Chondrocyte (in vitro differentiated cells): ENCODE measurements around the gene CTSF. TPM values are rescaled to one million over a fixed set of nuclear protein-coding genes. Genes with fewer than 3 reads are reported as not detected.

Source experiments
- DNase-seq: peaks from one replicate; pipeline ENCODE4 v3.0.0; 2021; ENCODE audit warnings: mixed read lengths, low spot score
- H3K27ac Mint-ChIP-seq: one replicate; pipeline ENCODE4 v1.8.0; 2021; ENCODE audit warnings: mild to moderate bottlenecking, moderate library complexity, mixed read lengths; ENCODE audit not compliant: unreplicated experiment
- H3K27me3 Mint-ChIP-seq: 2 replicates; pipeline ENCODE4 v1.8.0; 2021; ENCODE audit warnings: low read depth, mixed read lengths
- H3K36me3 Mint-ChIP-seq: 2 replicates; pipeline ENCODE4 v1.8.0; 2021; ENCODE audit warnings: low read depth, mixed read lengths
- H3K4me1 Mint-ChIP-seq: 2 replicates; pipeline ENCODE4 v1.8.0; 2021; ENCODE audit warnings: low read depth, mild to moderate bottlenecking, mixed read lengths
- H3K4me3 Mint-ChIP-seq: one replicate; pipeline ENCODE4 v1.8.0; 2021; ENCODE audit warnings: mild to moderate bottlenecking, moderate library complexity, mixed read lengths; ENCODE audit not compliant: unreplicated experiment
- H3K9me3 Mint-ChIP-seq: 2 replicates; pipeline ENCODE4 v1.8.0; 2021; ENCODE audit warnings: low read depth, mixed read lengths
- CTCF ChIP-seq: fragments of 200-600 bp; sonication (generic); IDR thresholded peaks from 2 replicates; pipeline ENCODE4 v1.5.0; 2021; ENCODE audit warnings: antibody characterized with exemption, mild to moderate bottlenecking, moderate library complexity
- total RNA-seq: library from RNA; stranded (reverse); gene quantifications from 3 replicates; pipeline ENCODE4 v1.2.1, GENCODE V29; 2021

The CTSF gene
- total RNA-seq, 1 donor from 2014 or later: not detected

GRCh38 chr11:66561975-66562248 is 6.5 kb downstream of the CTSF start:
- H3K36me3 Mint-ChIP-seq: no peaks in the 10 kb centered on the region
- H3K4me3 Mint-ChIP-seq: no peak overlapping the region
- H3K27me3 Mint-ChIP-seq: peaks cover 2% of the 10 kb centered on the region
- DNase-seq: no peak
- H3K4me1 Mint-ChIP-seq: no peaks in the 10 kb centered on the region
- no peaks in the 10 kb centered on the region for H3K9me3 Mint-ChIP-seq
- TF ChIP-seq CTCF: no peak
- no peak overlapping the region for H3K27ac Mint-ChIP-seq

- peaks cover 2% of the 10 kb centered on the region for H3K27me3 Mint-ChIP-seq
- DNase-seq: no peak
- TF ChIP-seq CTCF: no peak
- no peaks in the 10 kb centered on the region for H3K36me3 Mint-ChIP-seq
- no peak overlapping the region for H3K4me3 Mint-ChIP-seq
- no peak overlapping the region for H3K27ac Mint-ChIP-seq
- H3K4me1 Mint-ChIP-seq: no peaks in the 10 kb centered on the region
- no peaks in the 10 kb centered on the region for H3K9me3 Mint-ChIP-seq
Observed at GRCh38 chr11:66561178-66561974, 7.0 kb downstream of the CTSF start.

- Mint-ChIP-seq H3K4me1 (no peaks in the 10 kb centered on the region), H3K36me3 (no peaks in the 10 kb centered on the region), H3K27me3 (no peaks in the 10 kb centered on the region), H3K4me3 (no peak overlapping the region), H3K9me3 (no peaks in the 10 kb centered on the region), H3K27ac (no peak overlapping the region)
- no peak for DNase-seq
- TF ChIP-seq CTCF: no peak
Observed at GRCh38 chr11:66559866-66560676, 8.3 kb downstream of the CTSF start.

- H3K4me1 Mint-ChIP-seq: no peaks in the 10 kb centered on the region
- H3K9me3 Mint-ChIP-seq: no peaks in the 10 kb centered on the region
- TF ChIP-seq CTCF: no peak
- DNase-seq: no peak
- no peaks in the 10 kb centered on the region for H3K36me3 Mint-ChIP-seq
- no peaks in the 10 kb centered on the region for H3K27me3 Mint-ChIP-seq
- H3K4me3 Mint-ChIP-seq: no peak overlapping the region
- H3K27ac Mint-ChIP-seq: no peak overlapping the region
Observed at GRCh38 chr11:66559142-66559865, 9.1 kb downstream of the CTSF start.

GRCh38 chr11:66557733-66558326 is 10.6 kb downstream of the CTSF start:
- H3K27ac Mint-ChIP-seq: no peak overlapping the region

More at GRCh38 chr11:66557733-66558326, 10.6 kb downstream of the CTSF start:
- no peaks in the 10 kb centered on the region for H3K4me1 Mint-ChIP-seq
- DNase-seq: no peak
- H3K4me3 Mint-ChIP-seq: no peak overlapping the region
- H3K36me3 Mint-ChIP-seq: no peaks in the 10 kb centered on the region
- H3K9me3 Mint-ChIP-seq: no peaks in the 10 kb centered on the region
- no peaks in the 10 kb centered on the region for H3K27me3 Mint-ChIP-seq
- no peak for TF ChIP-seq CTCF
